ENCODE measurements around the gene DSCAM. TPM values are rescaled to one million over a fixed set of nuclear protein-coding genes. Genes with fewer than 3 reads are reported as not detected.

The DSCAM gene
- total RNA-seq, 1 experiment from 2014 or later: 0.33 TPM

DNA sequence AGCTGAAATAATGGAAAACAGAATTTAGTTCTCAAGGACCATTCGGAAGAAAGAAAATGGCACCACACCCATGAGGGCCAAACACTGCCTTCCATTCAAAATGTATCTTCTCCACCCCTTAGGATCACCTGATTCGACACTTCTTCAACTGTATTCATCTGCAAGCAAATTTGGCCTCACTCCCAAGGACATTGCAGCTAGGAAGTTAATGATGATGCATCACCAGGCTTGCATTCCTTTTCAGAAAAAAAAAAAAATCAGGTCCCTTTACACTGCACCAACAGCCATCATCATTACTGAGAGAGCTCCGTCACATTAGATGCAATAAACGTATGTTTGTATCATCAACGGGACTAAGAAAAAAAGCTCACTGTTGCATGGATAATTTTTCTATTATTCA, 611.4 kb downstream of the DSCAM start:
- no peak for DNase-seq (ENCODE audit: unreplicated experiment)
- no peaks in the 10 kb centered on the region for H3K4me1 Mint-ChIP-seq (ENCODE audit: insufficient read depth, unreplicated experiment)
- TF ChIP-seq, protein P1, sequence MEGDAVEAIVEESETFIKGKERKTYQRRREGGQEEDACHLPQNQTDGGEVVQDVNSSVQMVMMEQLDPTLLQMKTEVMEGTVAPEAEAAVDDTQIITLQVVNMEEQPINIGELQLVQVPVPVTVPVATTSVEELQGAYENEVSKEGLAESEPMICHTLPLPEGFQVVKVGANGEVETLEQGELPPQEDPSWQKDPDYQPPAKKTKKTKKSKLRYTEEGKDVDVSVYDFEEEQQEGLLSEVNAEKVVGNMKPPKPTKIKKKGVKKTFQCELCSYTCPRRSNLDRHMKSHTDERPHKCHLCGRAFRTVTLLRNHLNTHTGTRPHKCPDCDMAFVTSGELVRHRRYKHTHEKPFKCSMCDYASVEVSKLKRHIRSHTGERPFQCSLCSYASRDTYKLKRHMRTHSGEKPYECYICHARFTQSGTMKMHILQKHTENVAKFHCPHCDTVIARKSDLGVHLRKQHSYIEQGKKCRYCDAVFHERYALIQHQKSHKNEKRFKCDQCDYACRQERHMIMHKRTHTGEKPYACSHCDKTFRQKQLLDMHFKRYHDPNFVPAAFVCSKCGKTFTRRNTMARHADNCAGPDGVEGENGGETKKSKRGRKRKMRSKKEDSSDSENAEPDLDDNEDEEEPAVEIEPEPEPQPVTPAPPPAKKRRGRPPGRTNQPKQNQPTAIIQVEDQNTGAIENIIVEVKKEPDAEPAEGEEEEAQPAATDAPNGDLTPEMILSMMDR (IDR thresholded peaks at IDR 0.05; ENCODE audit: unreplicated experiment): no peak
- no peak overlapping the region for H3K4me3 Mint-ChIP-seq (ENCODE audit: unreplicated experiment)
- peaks cover 5% of the 10 kb centered on the region for H3K36me3 Mint-ChIP-seq (ENCODE audit: insufficient read depth, unreplicated experiment)
- peaks cover 16% of the 10 kb centered on the region for H3K9me3 Mint-ChIP-seq (ENCODE audit: unreplicated experiment)
- ChIA-PET CTCF (interaction anchor here (0.6 to 0.7 kb wide), 2 partner anchors 23 to 399 kb away, joined by 3 to 4 read pairs; no protein-coding TSS in a partner anchor), POLR2A (interaction anchor here (0.6 to 1.1 kb wide), 2 partner anchors 13 to 18 kb away, joined by 3 read pairs; no protein-coding TSS in a partner anchor)
- intact Hi-C loops (cut with micrococcal nuclease): no loop called here
- no peak overlapping the region for H3K27ac Mint-ChIP-seq (ENCODE audit: low read depth, unreplicated experiment)
- no peaks in the 10 kb centered on the region for H3K27me3 Mint-ChIP-seq (ENCODE audit: insufficient read depth, unreplicated experiment)
- no TSS peak for BruUV-seq (replicated peaks)

DNA sequence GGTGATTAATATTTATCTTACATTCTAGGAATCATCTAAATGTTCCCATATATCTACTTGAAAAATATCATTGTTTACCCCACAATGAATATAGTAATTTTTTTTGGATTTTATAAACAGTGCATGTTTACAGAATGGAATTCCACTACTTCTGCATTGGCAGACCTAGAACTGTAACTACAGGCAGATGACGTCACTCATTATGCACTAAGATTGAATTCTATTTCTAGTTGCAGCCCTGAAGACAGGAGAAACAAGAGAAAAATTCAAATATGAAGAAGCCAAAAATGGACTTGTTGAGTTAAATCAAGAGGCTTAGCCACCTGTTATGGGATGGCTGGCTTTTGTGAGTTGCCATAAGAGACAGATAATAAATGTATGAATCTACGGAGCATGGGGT, 615.0 kb downstream of the DSCAM start:
- Mint-ChIP-seq H3K36me3 (ENCODE audit: insufficient read depth, unreplicated experiment) (peaks cover 5% of the 10 kb centered on the region), H3K4me3 (ENCODE audit: unreplicated experiment) (no peak overlapping the region), H3K4me1 (ENCODE audit: insufficient read depth, unreplicated experiment) (no peaks in the 10 kb centered on the region), H3K27ac (ENCODE audit: low read depth, unreplicated experiment) (no peak overlapping the region), H3K9me3 (ENCODE audit: unreplicated experiment) (peaks cover 27% of the 10 kb centered on the region), H3K27me3 (ENCODE audit: insufficient read depth, unreplicated experiment) (no peaks in the 10 kb centered on the region)
- DNase-seq (ENCODE audit: unreplicated experiment): no peak
- TF ChIP-seq, protein P1 (IDR thresholded peaks at IDR 0.05; ENCODE audit: unreplicated experiment): no peak
- intact Hi-C loops (cut with micrococcal nuclease): no loop called here
- CTCF ChIA-PET: interaction anchor here (0.7 kb wide), 1 partner anchor 1075 kb away, joined by 3 read pairs; no protein-coding TSS in a partner anchor
- POLR2A ChIA-PET: no interaction called here
- no TSS peak for BruUV-seq (replicated peaks)

DNA sequence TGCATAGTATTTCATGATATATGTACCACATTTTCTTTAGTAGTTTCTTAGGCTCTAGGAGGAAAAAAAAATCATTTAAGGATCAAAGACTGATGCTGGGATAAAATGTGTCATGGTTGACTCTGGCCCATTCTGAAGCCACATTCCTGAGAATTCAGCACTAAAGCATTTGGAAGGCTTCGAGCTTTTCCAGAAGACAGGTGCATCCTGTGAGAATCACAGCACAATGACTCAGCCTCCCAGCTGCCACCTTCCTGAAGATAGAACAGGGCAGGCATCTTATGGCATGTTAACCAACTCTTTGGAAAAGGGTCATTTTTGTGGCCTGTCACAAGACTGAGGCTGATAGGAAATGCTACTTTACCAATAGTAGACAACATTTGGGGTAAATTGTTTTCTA, 619.9 kb downstream of the DSCAM start:
- CTCF ChIA-PET: interaction anchor here (0.7 kb wide), 1 partner anchor 58 kb away, joined by 3 read pairs; no protein-coding TSS in a partner anchor
- H3K36me3 Mint-ChIP-seq (ENCODE audit: insufficient read depth, unreplicated experiment): peaks cover 5% of the 10 kb centered on the region
- peaks cover 11% of the 10 kb centered on the region for H3K9me3 Mint-ChIP-seq (ENCODE audit: unreplicated experiment)
- no peaks in the 10 kb centered on the region for H3K4me1 Mint-ChIP-seq (ENCODE audit: insufficient read depth, unreplicated experiment)
- intact Hi-C loops (cut with micrococcal nuclease): no loop called here
- no peak for DNase-seq (ENCODE audit: unreplicated experiment)
- POLR2A ChIA-PET: no interaction called here
- no peak overlapping the region for H3K4me3 Mint-ChIP-seq (ENCODE audit: unreplicated experiment)
- no TSS peak for BruUV-seq (replicated peaks)
- H3K27ac Mint-ChIP-seq (ENCODE audit: low read depth, unreplicated experiment): no peak overlapping the region
- H3K27me3 Mint-ChIP-seq (ENCODE audit: insufficient read depth, unreplicated experiment): no peaks in the 10 kb centered on the region
- TF ChIP-seq, protein P1 (IDR thresholded peaks at IDR 0.05; ENCODE audit: unreplicated experiment): no peak

DNA sequence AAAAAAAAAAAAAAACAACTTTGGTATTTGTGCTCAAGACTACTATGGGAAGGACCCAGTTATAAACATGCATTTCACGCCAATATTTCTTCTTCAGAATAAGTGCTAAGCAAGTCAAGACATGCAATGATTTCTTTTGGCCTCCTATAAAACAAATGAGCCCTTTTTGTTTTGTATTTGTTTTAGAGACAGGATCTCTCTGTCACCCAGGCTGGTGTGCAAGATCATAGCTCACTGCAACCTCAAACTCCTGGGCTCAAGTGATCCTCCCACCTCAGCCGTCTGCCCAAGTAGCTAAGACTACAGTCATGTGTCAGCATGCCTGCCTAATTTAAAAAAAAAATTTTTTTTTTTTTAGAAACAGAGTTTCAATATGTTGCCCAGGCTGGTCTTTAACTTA, 631.0 kb downstream of the DSCAM start:
- intact Hi-C loops (cut with micrococcal nuclease): no loop called here
- TF ChIP-seq, protein P1 (IDR thresholded peaks at IDR 0.05; ENCODE audit: unreplicated experiment): no peak
- peaks cover 2% of the 10 kb centered on the region for H3K9me3 Mint-ChIP-seq (ENCODE audit: unreplicated experiment)
- no peak overlapping the region for H3K4me3 Mint-ChIP-seq (ENCODE audit: unreplicated experiment)
- no TSS peak for BruUV-seq (replicated peaks)
- CTCF ChIA-PET: interaction anchor here (0.6 kb wide), 1 partner anchor 25 kb away, joined by 3 read pairs; no protein-coding TSS in a partner anchor
- no peaks in the 10 kb centered on the region for H3K27me3 Mint-ChIP-seq (ENCODE audit: insufficient read depth, unreplicated experiment)
- H3K4me1 Mint-ChIP-seq (ENCODE audit: insufficient read depth, unreplicated experiment): no peaks in the 10 kb centered on the region
- H3K27ac Mint-ChIP-seq (ENCODE audit: low read depth, unreplicated experiment): no peak overlapping the region
- H3K36me3 Mint-ChIP-seq (ENCODE audit: insufficient read depth, unreplicated experiment): no peaks in the 10 kb centered on the region
- peak; percentile 5 for DNase-seq (ENCODE audit: unreplicated experiment)
- POLR2A ChIA-PET: interaction anchor here (0.7 kb wide), 1 partner anchor 171 kb away, joined by 3 read pairs; no protein-coding TSS in a partner anchor

Measured in MCF 10A (cell line).